T47D (cell line): ENCODE results near the gene DHRS7.
A peak's percentile ranks its signal among the peaks of the same experiment; 100 is the strongest.

Experiments
- DNase-seq, 2 experiments: peaks; one replicate each; pipeline versions ENCODE4 v3.0.0 to v3.0.0-alpha.2; 2011 to 2012; ENCODE audit warnings: low read depth in 1 of 2, low spot score in 1 of 2
- JUND ChIP-seq: IDR thresholded peaks from 2 replicates; pipeline ENCODE4 v1.6.1; 2012; ENCODE audit warnings: low read depth
- in situ Hi-C: cut with HindIII; loops from 2 replicates; pipeline ENCODE4 v1.10.0; 2016; ENCODE audit warnings: low sequenced_read_pairs, low pct_unique_long_range_greater_than_20kb

Gene DHRS7

DNA sequence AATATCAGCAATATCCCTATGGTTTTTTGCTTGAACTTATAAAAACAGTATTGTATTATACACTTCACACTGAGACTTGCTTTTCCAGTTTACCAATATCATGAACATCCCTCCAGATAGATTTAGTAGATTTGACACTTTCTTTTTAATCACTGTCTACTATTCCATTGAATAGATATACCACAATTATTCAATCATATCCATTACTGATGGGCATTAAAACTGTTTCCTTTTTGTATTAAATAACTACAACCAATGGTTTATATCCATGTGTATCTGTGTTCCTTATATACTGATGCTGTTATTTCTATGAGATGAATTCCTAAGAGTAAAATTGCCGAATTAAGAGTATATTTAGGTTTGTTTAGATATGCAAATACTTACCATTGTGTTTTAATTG lies 13.0 kb upstream of the DHRS7 start:
- in situ Hi-C loops, result no loop called here
- DNase-seq, result no peak
- TF ChIP-seq JUND, result no peak

DNA sequence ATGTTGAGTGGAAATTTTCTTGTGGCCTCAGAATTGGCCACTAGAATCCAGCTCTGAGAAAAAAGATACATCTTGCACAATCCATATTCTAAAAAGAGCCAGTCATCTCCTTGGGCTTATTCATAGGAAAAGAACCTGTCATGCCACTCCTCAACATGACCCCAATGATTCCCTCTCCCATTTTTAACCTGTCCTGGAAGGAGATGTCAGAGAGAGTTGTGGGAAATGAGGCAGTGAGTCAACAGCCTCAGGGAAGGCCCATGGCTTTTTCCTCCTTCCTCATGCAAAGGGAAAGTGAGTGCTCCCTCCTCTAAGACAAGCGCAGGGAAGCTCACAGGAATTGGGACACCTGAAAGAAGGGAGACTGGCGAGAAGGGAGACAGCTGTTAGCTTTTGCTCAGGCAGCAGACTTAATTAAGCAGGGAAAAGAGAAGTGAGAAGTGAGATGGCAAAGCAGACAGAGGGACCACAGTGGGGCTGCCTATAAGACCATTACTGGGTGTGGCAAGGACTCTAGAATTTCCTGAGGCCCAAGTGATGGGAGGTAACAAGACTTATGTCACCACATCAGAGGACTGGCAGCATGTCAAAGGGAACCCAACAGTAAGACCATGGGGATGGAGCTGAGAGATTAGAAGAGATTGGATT lies 10.2 kb upstream of the DHRS7 start:
- DNase-seq, result peak in 1 of 2 experiments; percentile 15
- TF ChIP-seq JUND, result no peak
- in situ Hi-C loops, result no loop called here

DNA sequence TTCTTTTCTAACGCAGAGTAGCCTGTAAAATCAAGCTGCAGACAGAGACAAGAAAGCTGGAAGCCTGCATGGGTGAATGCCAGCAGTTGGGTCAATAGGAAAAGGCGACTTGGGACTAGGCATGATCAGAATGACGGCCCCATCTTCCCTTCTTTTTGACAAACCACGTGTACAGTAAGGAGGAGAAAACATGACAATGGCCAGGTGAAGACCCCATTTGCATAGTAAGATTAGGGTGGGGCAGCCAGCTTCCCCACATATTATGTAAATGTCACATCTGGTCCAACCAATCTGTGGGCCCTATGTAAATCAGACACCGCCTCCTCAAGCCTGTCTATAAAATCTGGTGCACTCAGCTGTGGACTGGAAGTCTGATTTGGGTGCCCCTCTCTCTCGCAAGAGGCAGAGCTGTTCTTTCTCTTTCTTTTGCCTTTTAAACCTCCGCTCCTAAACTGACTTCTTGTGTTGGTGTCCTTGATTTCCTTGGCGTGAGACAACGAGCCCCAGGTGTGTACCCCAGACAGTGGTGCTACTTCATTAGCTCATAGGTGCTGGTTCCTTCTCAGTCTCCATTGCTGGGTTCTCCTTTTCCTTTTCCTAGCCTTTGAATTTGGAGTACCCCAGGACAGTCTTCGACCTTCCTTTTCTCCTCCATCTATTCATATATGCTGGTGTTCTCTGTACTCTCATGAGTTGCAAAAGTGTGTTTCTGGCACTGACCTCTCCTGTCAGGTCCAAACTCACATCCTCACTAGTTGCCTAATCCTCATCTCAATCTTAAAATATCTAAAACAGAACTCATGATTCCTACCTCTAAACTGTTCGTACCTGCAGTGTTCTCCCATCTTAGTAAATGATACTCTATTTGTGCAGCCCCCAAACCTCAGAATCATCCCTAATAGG lies 9.4 kb upstream of the DHRS7 start:
- DNase-seq, result peak in 1 of 2 experiments; percentile 57
- no peak for TF ChIP-seq JUND
- in situ Hi-C loops, result no loop called here

DNA sequence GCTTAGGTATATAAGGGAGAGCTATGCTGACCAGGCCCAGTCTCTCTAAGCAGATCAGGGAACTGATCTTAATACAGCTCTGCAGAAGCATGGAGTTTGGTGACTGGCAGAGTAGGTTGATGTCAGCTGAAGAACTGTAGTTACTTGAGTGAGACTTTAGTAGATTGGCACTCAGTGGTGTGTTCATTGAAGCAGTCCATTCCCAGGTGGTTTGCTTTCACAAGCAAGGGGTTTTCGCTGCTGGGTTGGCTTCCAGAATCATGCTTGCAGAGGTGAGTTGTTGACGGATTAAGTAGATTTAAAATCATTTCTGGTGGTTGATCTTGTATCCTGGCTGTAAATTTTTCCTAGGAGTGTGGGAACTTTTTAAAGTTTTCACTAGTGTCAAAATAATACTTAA lies 6.5 kb upstream of the DHRS7 start:
- TF ChIP-seq JUND, result no peak
- DNase-seq, result no peak
- in situ Hi-C loops, result no loop called here

- in situ Hi-C loops, result no loop called here
- no peak for DNase-seq
- TF ChIP-seq JUND, result no peak
Measured at GRCh38 chr14:60170948-60171347, 5.8 kb upstream of the DHRS7 start.

DNA sequence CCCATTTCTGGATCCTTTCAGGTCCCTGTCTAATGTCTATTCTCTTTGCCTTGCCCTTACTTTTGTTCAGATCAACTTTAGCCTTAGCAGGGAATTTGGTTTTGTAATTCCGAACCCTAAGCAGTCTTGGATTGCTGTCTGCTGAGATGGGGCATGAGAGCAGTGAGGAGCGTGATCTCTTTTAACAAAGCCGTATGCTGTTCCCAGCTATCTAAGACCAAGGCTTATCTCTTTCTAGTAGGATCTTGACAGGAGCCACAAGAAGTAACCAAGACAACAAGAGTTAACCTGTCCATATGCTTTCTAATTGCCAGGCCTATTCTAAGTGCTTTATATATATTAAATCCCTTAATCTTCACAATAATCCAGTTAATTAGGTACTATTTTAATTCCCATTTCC lies 4.5 kb upstream of the DHRS7 start:
- no peak for TF ChIP-seq JUND
- no peak for DNase-seq
- in situ Hi-C loops, result no loop called here

- DNase-seq, result no peak
- TF ChIP-seq JUND, result no peak
- in situ Hi-C loops, result no loop called here
Measured at GRCh38 chr14:60166142-60166541, 944 bp upstream of the DHRS7 start.

DNA sequence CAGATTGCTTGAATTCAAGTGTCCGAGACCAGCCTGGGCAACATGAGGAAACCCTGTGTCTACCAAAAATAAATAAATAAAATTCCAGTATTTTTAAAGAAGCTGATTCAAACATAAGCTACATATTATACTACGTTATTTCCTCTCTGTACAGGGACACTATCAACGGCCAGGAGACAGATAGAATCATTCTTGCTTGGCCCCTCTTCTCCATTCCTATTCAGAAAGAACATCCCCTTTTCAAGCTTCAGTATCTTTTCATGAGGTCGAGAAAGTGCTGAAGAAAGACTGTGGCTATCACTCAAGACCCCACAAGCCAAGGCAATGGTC lies 314 bp upstream of the DHRS7 start:
- no peak for DNase-seq
- TF ChIP-seq JUND, result no peak
- in situ Hi-C loops, result no loop called here

- DNase-seq, result no peak
- in situ Hi-C loops, result no loop called here
- TF ChIP-seq JUND, result no peak
Measured at GRCh38 chr14:60164404-60164711, 840 bp downstream of the DHRS7 start.

- in situ Hi-C loops, result no loop called here
- TF ChIP-seq JUND, result no peak
- no peak for DNase-seq
Measured at GRCh38 chr14:60163693-60164092, 1.5 kb downstream of the DHRS7 start.

DNA sequence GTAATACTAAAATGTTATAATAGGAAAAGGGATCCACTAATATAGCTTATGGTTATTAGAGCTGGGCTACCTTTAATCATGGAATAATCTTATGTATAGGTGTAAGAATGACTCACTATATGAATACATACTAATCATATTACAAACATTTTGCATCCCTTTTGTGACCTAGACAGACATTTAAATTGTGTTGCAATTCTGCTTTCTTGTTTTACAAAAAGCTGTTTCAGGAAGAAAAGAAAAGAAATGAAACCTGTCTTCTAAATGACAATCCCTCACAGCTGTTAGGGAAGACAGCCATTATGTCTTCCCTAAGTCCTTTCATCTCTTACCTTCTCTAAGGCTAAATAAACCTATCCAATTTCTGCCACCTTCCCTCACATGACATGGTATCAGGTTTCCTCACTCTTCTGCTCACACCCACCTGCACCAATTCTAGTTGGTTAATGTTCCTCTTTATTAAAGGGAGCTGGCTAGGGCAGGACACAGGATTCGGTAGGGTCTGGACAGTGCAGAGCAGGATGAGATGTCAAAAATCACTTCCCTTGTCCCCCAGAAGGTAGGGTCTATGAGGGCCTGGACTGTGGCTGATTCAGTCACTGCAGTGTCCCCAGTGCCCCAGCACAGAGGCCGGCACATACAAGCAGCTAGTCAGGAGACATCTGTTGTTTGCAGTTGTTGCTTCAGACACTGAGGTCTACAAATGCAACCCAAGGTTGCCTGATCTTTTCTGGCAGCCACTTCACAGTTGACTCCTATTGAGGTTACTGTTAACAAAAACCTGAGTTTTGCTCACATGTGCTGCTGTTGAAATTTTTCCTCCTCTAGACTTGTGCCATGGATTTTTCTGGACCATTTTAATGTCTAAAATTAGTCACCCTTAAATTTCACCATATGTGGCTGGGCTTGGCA lies 3.7 kb downstream of the DHRS7 start:
- in situ Hi-C loops, result no loop called here
- no peak for TF ChIP-seq JUND
- peak in 1 of 2 experiments; percentile 38 for DNase-seq

- in situ Hi-C loops, result no loop called here
Measured at GRCh38 chr14:60160422-60160821, 4.8 kb downstream of the DHRS7 start.

GRCh38 chr14:60154671-60155070 lies 10.5 kb downstream of the DHRS7 start:
- in situ Hi-C loops, result no loop called here
- DNase-seq, result no peak
- no peak for TF ChIP-seq JUND

More at GRCh38 chr14:60160422-60160821, 4.8 kb downstream of the DHRS7 start:
- TF ChIP-seq JUND, result no peak
- no peak for DNase-seq
